ENCODE measurements around the gene TSEN34.
"Not testable (repeated sequence)": the region's sequence is repeated elsewhere in the genome, so short reads cannot be mapped to it uniquely, and the experiment has no call there.

The TSEN34 gene

DNA sequence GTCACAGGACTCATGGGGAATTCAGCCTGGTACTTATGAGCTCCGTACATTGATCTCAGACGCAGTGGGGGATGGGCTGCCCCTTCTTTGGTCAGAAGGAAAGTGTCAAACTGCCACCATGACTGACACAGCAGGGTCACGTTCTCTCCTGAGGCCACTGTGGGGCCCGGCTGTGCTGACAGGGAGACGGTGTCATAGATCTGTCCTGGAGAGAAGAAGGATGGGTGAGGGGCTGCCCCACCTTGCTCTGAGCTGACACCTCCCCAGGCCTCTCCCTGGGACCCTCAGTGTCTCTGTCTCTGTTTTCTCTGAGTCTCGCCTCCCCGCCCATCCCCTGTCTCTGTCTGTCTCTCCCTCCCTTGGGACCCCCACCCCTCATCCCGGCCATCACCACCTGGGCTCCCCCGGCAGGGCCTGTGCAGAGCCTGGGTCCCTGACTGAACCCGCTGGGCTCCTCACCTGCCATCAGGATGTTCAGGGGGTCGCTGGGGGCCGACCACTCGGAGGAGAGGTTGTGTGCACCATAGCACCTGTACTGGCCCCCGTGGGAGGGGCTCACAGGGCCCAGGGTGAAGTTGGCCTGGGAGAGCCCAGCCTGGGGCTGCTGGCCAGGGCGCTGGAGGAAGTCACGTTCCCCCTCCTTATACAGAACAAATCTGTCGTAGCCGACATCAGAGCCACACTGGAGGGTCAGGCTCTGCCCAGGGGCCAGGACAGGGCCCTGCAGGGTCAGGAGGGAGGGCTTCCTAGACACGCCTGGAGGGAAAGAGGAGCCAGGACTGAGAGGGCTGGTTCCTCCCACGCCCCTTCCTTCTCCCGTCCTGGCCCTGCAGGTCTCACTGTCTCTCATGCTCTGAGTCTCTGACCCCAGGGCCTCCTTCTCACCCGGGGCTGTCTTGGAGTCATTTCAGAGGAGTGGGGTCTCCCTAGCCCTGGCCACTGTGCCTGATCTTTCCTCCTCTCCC is 49.5 kb downstream of the TSEN34 start:
- DNase-seq = not testable (repeated sequence)

DNA sequence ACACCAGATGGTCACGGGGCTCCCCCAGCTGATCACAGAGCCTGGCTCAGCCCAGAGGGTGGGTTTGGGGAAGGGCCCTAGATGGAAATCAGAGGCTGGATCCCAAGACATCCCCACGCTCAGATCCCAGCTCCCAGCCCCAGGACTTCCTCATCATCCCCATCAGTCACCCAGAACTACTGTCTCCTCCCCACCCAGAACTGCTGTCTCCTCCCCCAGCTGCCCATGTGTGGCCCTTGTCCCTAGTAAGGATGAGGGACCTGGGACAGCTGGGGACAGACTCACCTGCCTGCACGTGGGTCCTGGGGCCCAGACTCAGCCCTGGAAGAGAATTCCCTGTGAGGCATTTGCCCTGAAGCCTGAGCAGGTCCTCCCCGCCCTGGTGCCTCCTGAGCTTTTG is 51.1 kb downstream of the TSEN34 start:
- not testable (repeated sequence) for DNase-seq

DNA sequence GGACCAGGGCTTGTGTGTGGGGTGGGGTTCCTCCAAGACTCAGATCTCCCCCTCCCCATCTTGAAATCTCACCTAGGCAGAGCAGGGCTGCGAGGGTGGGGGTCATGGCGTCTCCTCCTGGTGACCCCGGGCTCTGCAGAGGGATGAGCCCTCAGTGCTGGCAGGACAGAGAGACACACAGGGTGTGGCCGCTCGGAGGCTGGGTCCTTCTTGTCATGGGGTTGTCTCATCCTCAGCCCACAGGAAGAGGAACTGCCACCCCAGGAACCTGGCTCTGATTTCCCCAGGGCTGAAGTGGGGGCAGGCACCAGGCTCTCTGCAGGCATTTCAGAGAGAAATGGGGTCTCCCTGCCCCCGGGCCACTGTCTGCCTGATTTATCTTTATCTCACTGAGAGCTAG is 51.5 kb downstream of the TSEN34 start, which contains the start of gene LILRA6:
Gene LILRA6 (minus strand): TSS at position 145 of the 400 bp plus-strand sequence.
- not testable (repeated sequence) for DNase-seq

DNA sequence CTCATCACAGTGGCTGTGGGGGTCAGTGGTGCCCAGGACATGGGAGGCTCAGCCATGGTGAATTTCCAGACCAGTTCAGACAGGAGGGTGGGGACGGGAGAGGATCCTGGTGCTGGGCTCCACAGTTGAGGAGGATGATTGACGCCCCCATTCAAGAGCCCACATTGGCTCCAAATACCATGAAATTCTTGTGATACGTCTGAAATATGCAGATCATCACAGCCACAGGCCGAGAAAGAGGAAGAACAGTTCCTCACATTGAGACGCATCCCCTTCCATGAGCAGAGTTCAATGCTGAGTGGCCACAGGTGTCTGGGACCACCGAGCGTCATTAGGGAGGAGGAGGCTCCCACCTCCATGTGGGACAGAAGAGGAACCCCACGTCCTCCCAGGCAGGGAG is 52.7 kb downstream of the TSEN34 start:
- DNase-seq = not testable (repeated sequence)

All from NCI-H345 (cell line).